Measurements from ENCODE around the gene TECPR2.
"Not testable (repeated sequence)": the region's sequence is repeated elsewhere in the genome, so short reads cannot be mapped to it uniquely, and the experiment has no call there.

TECPR2 gene

DNA sequence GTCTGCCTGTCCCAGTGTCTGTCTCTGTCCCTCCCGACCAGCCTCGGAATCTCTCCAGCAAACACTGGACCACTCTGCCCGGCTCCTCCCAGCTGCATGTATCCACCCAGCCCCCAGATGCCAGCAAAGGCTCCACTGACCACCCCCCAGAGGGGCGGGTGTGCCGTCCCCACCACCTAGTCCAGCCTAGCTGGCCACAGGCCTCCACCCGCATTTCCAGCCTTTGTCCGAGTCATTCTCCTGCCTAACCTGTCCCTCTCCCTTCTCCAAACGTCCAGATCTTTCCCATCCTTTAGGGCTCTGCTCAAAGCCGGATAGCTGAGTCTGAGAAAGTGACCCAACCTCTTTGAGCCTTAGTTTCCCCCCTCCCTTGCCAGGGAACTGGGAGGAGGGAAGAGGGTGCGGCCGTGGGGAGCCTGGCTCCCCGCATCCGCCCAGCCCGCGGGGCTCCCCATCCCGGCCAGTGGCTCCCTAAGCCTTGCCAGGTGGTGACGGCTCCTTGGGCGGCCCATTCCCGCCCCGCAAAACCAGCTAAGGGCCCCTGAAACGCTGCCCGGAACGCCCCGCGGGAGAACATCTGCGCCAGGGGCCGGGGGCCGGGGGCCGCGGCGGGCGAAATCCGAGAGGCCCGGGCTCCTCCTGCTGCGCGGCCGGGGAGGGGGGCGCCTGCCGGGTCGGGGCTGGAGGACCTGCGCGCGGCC lies 181.5 kb downstream of the TECPR2 start:
- TF ChIP-seq, protein P1, sequence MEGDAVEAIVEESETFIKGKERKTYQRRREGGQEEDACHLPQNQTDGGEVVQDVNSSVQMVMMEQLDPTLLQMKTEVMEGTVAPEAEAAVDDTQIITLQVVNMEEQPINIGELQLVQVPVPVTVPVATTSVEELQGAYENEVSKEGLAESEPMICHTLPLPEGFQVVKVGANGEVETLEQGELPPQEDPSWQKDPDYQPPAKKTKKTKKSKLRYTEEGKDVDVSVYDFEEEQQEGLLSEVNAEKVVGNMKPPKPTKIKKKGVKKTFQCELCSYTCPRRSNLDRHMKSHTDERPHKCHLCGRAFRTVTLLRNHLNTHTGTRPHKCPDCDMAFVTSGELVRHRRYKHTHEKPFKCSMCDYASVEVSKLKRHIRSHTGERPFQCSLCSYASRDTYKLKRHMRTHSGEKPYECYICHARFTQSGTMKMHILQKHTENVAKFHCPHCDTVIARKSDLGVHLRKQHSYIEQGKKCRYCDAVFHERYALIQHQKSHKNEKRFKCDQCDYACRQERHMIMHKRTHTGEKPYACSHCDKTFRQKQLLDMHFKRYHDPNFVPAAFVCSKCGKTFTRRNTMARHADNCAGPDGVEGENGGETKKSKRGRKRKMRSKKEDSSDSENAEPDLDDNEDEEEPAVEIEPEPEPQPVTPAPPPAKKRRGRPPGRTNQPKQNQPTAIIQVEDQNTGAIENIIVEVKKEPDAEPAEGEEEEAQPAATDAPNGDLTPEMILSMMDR (IDR thresholded peaks at IDR 0.05; ENCODE audit: low read depth, low read length, missing control alignments) = no peak
- no peak overlapping the region; the same call in 1 of the 2 replicates for H3K4me3 ChIP-seq (ENCODE audit: low read depth, low read length)
- DNase-seq (ENCODE audit: low read depth) = no peak

DNA sequence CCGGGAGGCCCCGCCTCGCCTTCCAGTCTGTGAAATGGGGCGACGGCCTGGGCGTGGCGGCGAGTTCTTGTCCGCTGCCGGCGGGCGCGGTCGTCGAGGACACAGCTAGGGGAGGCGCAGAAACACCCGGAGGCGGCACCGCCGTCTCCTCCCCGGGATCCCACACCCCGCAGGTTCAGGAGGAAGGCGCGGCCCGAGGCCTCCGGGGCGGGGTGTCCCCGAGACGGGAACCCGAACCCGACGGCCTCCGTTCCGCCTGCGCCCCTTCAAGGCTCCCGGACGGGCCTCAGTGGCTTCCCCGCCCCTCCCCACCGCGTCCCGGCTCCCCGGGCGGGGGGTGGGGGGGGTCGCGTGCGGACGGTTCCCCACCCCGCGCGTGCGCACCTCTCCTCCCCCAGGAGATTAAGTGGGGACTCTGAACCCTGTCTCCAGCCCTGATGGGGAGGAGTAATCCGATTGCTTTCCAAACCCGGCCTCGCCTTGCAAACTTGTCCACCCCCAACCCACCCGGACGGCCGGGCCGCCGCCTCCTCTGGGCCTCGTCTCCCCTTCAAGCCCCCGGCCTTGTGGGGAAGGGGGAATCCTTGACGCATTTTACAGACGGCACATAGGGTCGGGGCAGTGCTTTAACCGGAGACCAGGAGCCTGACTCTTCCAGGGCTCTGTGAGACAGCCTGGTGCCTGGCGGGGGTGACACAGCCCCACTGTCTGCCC lies 182.2 kb downstream of the TECPR2 start:
- DNase-seq (ENCODE audit: low read depth) = no peak
- peak overlapping the region; percentile 14 for H3K4me3 ChIP-seq (ENCODE audit: low read depth, low read length)
- TF ChIP-seq, protein P1 (IDR thresholded peaks at IDR 0.05; ENCODE audit: low read depth, low read length, missing control alignments) = no peak

DNA sequence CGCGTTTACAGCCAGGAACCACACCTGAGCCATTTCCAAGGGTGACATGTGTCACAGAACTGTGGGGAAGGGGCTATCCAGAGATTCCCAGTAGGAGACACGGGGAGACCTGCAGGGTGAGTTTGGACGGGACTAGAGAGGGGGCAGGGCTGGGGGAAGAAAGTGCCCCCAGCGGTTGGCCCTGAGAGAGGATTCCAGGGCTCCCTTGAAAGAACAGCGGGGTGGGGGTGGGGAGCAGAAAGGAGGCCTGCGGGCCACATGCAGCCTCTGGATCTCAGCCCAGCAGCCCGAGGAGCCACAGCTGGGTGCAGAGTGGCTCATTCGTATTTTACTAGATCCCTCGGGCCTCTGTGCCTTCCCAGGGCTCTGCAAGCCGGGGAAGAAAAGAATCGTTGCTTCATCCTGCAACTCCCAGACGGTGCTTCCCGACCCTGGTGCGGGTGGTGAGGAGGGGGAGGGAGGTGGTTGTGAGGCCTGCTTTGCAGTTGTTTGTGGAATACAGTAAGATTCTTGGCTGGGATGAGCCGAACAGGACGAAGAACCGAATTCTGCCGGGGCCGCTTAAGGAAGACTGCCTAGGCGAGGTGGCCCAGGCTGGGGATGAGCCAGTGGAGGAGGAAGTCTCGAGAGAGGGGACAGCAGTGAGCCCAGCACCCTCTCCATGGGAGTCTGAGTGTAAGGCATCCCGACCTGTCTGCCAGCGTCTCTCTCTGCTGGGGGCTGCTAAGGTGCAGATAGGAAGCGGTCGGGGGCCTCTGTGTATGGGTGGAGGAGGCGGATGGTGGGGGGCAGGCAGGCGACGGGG lies 182.9 kb downstream of the TECPR2 start:
- TF ChIP-seq, protein P1 (IDR thresholded peaks at IDR 0.05; ENCODE audit: low read depth, low read length, missing control alignments) = no peak
- H3K4me3 ChIP-seq (ENCODE audit: low read depth, low read length) = no peak overlapping the region
- DNase-seq (ENCODE audit: low read depth) = no peak

DNA sequence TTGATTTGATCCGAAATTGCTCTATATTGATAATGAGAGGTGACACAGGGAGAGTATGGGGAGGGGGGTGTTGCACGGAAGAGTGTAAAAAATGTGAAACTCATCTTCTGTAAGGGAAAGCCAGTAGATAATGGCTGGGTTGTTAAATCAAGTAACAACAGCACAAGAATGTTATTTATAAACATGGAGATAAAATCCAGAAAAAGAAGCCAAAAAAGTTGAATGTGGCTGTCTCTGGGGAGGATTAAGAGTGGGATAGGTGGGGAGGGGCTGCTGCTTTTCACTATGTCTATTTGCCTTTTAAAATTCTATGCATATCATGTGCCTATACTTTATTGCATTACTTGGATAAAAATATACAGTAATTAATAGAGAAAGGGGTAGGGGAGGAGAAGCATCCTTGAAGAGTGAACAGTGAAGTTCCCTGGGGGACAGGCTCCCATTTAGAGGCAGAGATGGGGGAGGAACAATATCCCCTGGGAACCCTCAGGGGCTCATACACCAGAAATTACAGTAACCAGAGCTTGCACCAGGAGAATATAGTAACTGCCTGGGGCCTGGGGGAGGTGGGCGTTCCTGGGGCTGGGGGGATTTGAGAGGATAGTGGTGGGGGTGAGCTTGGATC lies 186.0 kb downstream of the TECPR2 start:
- H3K4me3 ChIP-seq (ENCODE audit: low read depth, low read length) = no peak overlapping the region
- TF ChIP-seq, protein P1 (IDR thresholded peaks at IDR 0.05; ENCODE audit: low read depth, low read length, missing control alignments) = no peak
- no peak for DNase-seq (ENCODE audit: low read depth)

DNA sequence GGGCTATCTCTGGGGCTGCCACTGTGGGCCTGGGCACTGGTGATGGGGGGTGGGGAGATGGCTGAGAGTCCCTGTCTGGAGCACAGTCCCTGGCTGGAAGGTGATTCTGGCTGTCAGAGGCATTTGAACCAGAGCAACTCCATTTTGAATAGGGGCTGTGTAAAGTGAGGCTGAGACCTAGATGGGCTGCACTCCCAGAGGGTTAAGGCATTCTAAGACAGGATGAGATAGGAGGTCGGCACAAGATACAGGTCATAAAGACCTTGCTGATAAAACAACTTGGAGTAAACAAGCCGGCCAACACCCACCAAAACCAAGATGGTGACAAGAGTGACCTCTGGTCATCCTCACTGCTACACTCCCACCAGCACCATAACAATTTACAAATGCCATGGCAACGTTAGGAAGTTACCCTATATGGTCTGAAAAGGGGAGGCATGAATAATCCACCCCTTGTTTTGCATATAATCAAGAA lies 188.2 kb downstream of the TECPR2 start:
- H3K4me3 ChIP-seq (ENCODE audit: low read depth, low read length); DNase-seq (ENCODE audit: low read depth): not testable (repeated sequence)

Measured in GM12864 (cell line).